Activated naive CD8-positive, alpha-beta T cell treated with anti-CD3 and anti-CD28 coated beads for 36 hours (primary cell): Measurements from ENCODE around the gene TRABD2A. TPM values are rescaled to one million over a fixed set of nuclear protein-coding genes. Genes with fewer than 3 reads are reported as not detected.
"Not testable (repeated sequence)": the region's sequence is repeated elsewhere in the genome, so short reads cannot be mapped to it uniquely, and the experiment has no call there.

Experiments used
- DNase-seq: peaks from one replicate; pipeline ENCODE4 v3.0.0; 2021
- H3K27ac Mint-ChIP-seq: one replicate; pipeline ENCODE4 v1.8.0; 2022; ENCODE audit warnings: mild to moderate bottlenecking, moderate library complexity, mixed read lengths
- H3K27me3 Mint-ChIP-seq: one replicate; pipeline ENCODE4 v1.8.0; 2022; ENCODE audit warnings: mild to moderate bottlenecking, mixed read lengths
- H3K36me3 Mint-ChIP-seq: one replicate; pipeline ENCODE4 v1.8.0; 2021; ENCODE audit warnings: mild to moderate bottlenecking, mixed read lengths
- H3K4me1 Mint-ChIP-seq: one replicate; pipeline ENCODE4 v1.8.0; 2021; ENCODE audit warnings: mixed read lengths
- H3K4me3 Mint-ChIP-seq: one replicate; pipeline ENCODE4 v1.8.0; 2022; ENCODE audit warnings: mild to moderate bottlenecking, moderate library complexity, mixed read lengths
- H3K9me3 Mint-ChIP-seq: one replicate; pipeline ENCODE4 v1.8.0; 2022; ENCODE audit warnings: mixed read lengths
- total RNA-seq, 2 experiments: library from RNA; stranded (reverse); gene quantifications; one replicate each; pipeline ENCODE4 v1.2.3, GENCODE V29; 2021

TRABD2A gene, protein sequence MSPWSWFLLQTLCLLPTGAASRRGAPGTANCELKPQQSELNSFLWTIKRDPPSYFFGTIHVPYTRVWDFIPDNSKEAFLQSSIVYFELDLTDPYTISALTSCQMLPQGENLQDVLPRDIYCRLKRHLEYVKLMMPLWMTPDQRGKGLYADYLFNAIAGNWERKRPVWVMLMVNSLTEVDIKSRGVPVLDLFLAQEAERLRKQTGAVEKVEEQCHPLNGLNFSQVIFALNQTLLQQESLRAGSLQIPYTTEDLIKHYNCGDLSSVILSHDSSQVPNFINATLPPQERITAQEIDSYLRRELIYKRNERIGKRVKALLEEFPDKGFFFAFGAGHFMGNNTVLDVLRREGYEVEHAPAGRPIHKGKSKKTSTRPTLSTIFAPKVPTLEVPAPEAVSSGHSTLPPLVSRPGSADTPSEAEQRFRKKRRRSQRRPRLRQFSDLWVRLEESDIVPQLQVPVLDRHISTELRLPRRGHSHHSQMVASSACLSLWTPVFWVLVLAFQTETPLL
- 10 to 100 TPM; 59.2 to 61.7 TPM for total RNA-seq

- H3K36me3 Mint-ChIP-seq = peaks cover 25% of the 10 kb centered on the region
- peaks cover 61% of the 10 kb centered on the region for H3K4me1 Mint-ChIP-seq
- no peaks in the 10 kb centered on the region for H3K9me3 Mint-ChIP-seq
- H3K4me3 Mint-ChIP-seq = peak within 1 kb of the TSS; percentile 96
- DNase-seq = peak; percentile 87
- H3K27me3 Mint-ChIP-seq = no peaks in the 10 kb centered on the region
- peak within 1 kb of the TSS; percentile 98 for H3K27ac Mint-ChIP-seq
Measured at GRCh38 chr2:84880645-84881521, at the start of gene TRABD2A. Gene TRABD2A (minus strand): TSS chr2:84881084. CDS start chr2:84881039, 45 bp downstream.

DNA sequence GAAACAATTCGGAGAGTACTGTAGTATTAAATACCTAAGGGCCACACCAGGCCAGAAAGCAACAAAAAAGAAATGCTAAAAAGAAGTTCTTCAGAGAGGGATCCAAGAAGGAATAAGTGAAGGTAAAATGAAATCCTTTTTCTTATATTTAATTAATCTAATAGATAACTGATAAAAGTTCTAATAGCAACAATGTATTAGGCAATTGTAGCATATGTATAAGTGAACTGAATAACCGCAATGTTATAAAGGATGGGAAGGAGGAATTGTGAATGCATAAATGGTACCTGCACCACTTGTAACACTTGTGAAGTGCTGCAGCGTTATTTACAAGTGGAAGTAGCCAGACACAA lies 46.4 kb upstream of the TRABD2A start:
- Mint-ChIP-seq H3K27ac (peak overlapping the region; percentile 93), H3K4me3 (peak overlapping the region; percentile 92), H3K9me3 (peaks cover 2% of the 10 kb centered on the region), H3K27me3 (no peaks in the 10 kb centered on the region), H3K36me3 (peaks cover 18% of the 10 kb centered on the region), H3K4me1 (peaks cover 47% of the 10 kb centered on the region)
- DNase-seq = no peak

GRCh38 chr2:84925724-84926376 lies 45.0 kb upstream of the TRABD2A start:
- Mint-ChIP-seq H3K4me3 (peak overlapping the region; percentile 92), H3K9me3 (peaks cover 2% of the 10 kb centered on the region), H3K27ac (peak overlapping the region; percentile 93), H3K27me3 (no peaks in the 10 kb centered on the region), H3K4me1 (peaks cover 36% of the 10 kb centered on the region), H3K36me3 (peaks cover 9% of the 10 kb centered on the region)
- peak; percentile 98 for DNase-seq

DNA sequence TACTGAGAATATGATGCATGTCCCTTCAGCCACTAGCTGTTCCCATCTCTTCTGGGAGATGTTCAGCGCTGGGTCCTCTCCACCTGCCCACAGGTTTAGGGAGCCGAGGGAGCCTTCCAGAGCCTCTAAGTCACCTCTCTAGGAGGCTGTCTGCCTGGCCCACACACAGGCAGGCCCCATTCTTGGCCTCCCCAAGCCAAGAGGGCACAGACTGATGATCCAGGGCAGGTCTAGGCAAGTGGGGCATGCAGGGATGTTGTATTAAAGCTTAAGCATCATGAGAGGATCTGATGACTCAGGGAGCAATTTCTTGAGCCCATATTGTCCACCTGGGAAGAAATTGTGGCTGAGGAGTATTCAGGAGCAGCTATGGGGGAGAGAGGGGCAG lies 44.4 kb upstream of the TRABD2A start:
- Mint-ChIP-seq H3K9me3 (peaks cover 2% of the 10 kb centered on the region), H3K36me3 (peaks cover 9% of the 10 kb centered on the region)

DNA sequence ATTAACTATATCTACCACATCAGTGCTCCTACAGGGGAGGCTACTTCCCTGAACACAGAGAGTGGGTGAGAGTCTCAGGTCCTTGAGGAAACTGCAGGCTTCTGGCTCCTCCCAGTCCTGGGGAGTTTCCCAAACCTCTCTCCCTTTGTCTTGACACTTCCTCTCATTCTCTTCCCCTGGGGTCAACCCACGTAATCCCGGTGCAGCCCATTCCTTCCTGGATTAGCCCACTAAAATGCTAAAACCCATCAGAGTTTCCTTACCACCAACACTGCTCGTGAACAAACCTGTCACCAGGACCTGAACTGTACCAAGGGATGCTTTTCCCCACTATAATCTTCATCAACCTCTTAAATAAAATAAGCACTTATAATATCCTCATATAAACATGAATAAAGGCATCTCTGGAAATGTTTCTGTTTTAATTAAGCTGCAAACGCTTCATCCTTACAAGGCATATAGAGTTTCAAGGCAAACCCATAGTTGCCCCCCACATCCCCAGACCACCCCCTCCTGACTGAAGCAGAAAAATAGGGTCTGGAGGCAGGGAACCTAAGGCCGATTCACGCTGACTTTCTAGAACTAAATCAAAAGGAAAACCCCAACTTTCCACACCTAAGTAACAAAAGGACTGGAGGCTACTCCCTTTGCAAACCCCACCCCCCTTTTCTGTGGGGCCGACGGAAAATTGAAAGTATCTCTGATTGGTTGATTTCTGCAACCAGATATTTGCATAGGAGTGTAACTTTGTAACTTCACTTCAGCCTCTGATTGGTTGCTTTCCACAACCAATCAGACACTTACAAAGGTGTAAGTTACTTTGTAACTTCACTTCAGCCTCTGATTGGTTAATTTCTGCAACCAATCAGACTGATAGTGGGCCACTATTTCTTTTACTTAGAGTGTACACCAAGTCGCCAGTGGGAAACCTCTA lies 43.6 kb upstream of the TRABD2A start:
- H3K27me3 Mint-ChIP-seq = no peaks in the 10 kb centered on the region
- peaks cover 8% of the 10 kb centered on the region for H3K36me3 Mint-ChIP-seq
- DNase-seq = peak; percentile 70
- H3K4me1 Mint-ChIP-seq = peaks cover 43% of the 10 kb centered on the region
- H3K4me3 Mint-ChIP-seq = peak overlapping the region; percentile 57
- peaks cover 2% of the 10 kb centered on the region for H3K9me3 Mint-ChIP-seq
- H3K27ac Mint-ChIP-seq = peak overlapping the region; percentile 93

More for the DNA sequence above, 44.4 kb upstream of the TRABD2A start:
- no peak for DNase-seq
- peaks cover 37% of the 10 kb centered on the region for H3K4me1 Mint-ChIP-seq
- peak overlapping the region; percentile 93 for H3K27ac Mint-ChIP-seq
- H3K4me3 Mint-ChIP-seq = peak overlapping the region; percentile 92
- H3K27me3 Mint-ChIP-seq = no peaks in the 10 kb centered on the region

- Mint-ChIP-seq H3K36me3 (peaks cover 5% of the 10 kb centered on the region), H3K27ac (peak overlapping the region; percentile 57), H3K4me1 (peaks cover 54% of the 10 kb centered on the region), H3K4me3 (no peak overlapping the region), H3K9me3 (peaks cover 2% of the 10 kb centered on the region), H3K27me3 (no peaks in the 10 kb centered on the region)
- DNase-seq = no peak
Measured at GRCh38 chr2:84923009-84923408, 42.1 kb upstream of the TRABD2A start.

DNA sequence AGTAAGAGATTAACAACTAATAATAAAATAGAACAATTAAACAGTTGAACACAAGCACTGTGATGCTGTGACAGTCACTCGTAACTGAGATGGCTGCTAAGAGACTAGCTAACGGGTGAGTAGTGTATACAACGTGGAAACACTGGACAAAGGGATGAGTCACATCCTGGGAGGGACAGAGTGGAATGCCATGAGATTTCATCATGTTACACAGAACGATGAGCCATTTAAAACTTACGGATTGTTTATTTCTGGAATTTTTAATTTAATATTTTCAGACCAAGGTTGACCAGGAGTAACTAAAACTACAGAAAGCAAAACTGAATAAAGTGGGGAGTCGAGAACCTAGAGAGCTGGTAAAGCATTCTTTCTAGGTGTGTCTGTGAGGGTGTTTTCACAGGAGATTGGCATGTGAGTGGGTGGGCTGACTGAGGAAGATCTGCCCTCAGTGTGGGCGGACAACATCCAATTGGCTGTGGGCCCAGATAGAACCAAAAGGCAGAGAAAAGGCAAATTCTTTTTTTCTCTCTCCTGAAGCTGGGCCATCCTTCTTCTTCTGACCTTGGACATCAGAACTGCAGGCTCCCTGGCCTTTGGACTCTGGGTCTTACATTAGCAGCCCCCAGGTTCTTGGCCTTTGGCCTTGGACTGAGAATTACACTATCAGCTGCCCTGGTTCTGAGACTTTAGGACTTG lies 39.1 kb upstream of the TRABD2A start:
- Mint-ChIP-seq H3K27me3 (no peaks in the 10 kb centered on the region), H3K4me1 (peaks cover 51% of the 10 kb centered on the region), H3K9me3 (no peaks in the 10 kb centered on the region), H3K4me3 (peak overlapping the region; percentile 73), H3K27ac (peak overlapping the region; percentile 96), H3K36me3 (no peaks in the 10 kb centered on the region)
- peak; percentile 68 for DNase-seq

- Mint-ChIP-seq H3K9me3 (no peaks in the 10 kb centered on the region), H3K36me3 (no peaks in the 10 kb centered on the region), H3K27me3 (no peaks in the 10 kb centered on the region), H3K4me1 (peaks cover 42% of the 10 kb centered on the region), H3K4me3 (peak overlapping the region; percentile 32), H3K27ac (peak overlapping the region; percentile 96)
- DNase-seq = no peak
Measured at GRCh38 chr2:84918430-84918829, 37.5 kb upstream of the TRABD2A start.

DNA sequence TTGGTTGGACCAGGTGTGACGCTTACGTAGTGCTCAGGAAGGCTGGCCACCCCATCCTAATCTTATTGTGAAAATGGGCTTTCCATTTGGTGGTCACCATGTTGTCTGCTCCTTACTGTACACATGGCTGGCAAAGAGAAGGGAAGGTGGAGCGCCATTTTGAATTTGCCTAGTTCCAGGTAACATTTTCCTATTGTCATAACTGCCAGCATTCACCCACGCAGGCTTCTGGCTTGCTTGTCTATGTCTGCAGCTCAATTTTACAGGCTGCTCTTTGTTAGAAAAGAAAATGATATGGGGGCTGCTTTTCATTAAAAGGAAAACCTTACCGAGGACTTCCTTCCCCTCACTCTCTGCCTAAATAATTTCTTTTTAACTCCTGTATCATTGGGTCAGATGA lies 36.9 kb upstream of the TRABD2A start:
- H3K27me3 Mint-ChIP-seq, H3K36me3 Mint-ChIP-seq, H3K4me3 Mint-ChIP-seq, H3K9me3 Mint-ChIP-seq, DNase-seq: not testable (repeated sequence)
- peak overlapping the region; percentile 96 for H3K27ac Mint-ChIP-seq
- H3K4me1 Mint-ChIP-seq = peaks cover 39% of the 10 kb centered on the region

DNA sequence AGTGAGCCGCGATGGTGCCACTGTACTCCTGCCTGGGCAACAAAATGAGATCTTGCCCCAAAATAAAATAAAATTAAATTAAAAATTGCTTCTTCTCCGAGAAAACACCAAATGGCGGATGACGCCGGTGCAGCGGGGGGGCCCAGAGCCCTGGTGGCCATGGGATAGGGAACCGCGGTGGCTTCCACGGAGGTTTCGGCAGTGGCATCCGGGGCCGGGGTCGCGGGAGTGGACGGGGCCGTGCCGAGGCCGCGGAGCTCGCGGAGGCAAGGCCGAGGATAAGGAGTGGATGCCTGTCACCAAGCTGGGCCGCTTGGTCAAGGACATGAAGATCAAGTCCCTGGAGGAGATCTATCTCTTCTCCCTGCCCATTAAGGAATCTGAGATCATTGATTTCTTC lies 34.8 kb upstream of the TRABD2A start:
- H3K9me3 Mint-ChIP-seq, H3K4me3 Mint-ChIP-seq, H3K36me3 Mint-ChIP-seq, H3K27ac Mint-ChIP-seq, H3K27me3 Mint-ChIP-seq, DNase-seq: not testable (repeated sequence)
- peaks cover 45% of the 10 kb centered on the region for H3K4me1 Mint-ChIP-seq

GRCh38 chr2:84914334-84914733 lies 33.5 kb upstream of the TRABD2A start:
- no peak for DNase-seq
- H3K4me1 Mint-ChIP-seq = peaks cover 34% of the 10 kb centered on the region
- H3K27me3 Mint-ChIP-seq = no peaks in the 10 kb centered on the region
- no peak overlapping the region for H3K27ac Mint-ChIP-seq
- peaks cover 7% of the 10 kb centered on the region for H3K9me3 Mint-ChIP-seq
- peaks cover 8% of the 10 kb centered on the region for H3K36me3 Mint-ChIP-seq
- H3K4me3 Mint-ChIP-seq = no peak overlapping the region

DNA sequence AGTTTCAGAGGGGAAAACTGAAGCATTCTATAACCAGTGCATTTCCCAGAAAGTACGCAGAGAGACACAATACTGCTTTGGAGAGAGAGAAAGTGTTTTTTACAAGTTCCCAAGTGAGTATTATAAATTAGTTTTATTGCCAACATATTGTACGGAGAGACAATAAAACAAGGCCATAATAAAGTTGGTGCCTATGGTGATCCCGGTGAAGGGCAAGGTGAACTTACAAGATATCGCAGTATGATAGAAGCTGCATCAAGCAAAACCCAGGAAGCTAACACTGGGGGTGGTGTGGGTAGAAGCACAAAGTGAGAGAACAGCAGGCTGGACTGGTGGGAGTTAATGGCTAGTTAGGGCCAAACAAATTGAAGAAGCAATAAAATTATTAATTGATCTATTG lies 32.1 kb upstream of the TRABD2A start:
- no peak overlapping the region for H3K27ac Mint-ChIP-seq
- no peaks in the 10 kb centered on the region for H3K27me3 Mint-ChIP-seq
- peaks cover 38% of the 10 kb centered on the region for H3K4me1 Mint-ChIP-seq
- no peak overlapping the region for H3K4me3 Mint-ChIP-seq
- H3K9me3 Mint-ChIP-seq = peaks cover 13% of the 10 kb centered on the region
- no peak for DNase-seq
- peaks cover 22% of the 10 kb centered on the region for H3K36me3 Mint-ChIP-seq

DNA sequence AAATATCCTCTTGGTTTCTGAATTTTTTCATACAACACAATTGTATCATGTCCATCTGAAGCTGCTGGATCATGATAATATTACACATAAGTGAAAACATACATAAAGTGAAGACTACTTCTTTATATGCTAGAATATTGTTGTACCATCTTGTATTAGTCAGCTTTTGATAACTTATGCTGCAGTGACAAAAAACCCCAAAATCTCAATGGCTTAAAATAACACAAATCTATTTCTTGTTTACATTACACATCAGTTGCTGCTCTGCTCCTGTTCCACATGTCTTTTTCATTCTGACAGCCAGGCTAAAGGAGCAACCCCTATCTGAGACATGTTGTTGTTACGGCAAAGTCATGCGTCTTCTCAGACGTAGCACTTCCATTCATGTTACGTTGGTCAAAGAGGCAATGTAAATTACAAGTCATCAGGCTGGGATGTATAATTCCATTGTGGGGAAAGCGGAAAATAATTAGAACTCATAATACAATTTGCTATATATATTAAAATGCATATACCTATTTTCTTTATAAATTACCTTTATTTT lies 30.3 kb upstream of the TRABD2A start:
- Mint-ChIP-seq H3K4me3 (no peak overlapping the region), H3K27ac (no peak overlapping the region), H3K36me3 (peaks cover 39% of the 10 kb centered on the region), H3K27me3 (no peaks in the 10 kb centered on the region), H3K9me3 (peaks cover 13% of the 10 kb centered on the region), H3K4me1 (peaks cover 37% of the 10 kb centered on the region)
- DNase-seq = no peak
